ENCODE measurements around the gene STAT4. TPM values are rescaled to one million over a fixed set of nuclear protein-coding genes. Genes with fewer than 3 reads are reported as not detected.

The STAT4 gene
- total RNA-seq, 1 donor from 2014 or later: 89.9 TPM

- intact Hi-C loops (cut with micrococcal nuclease): loop anchor here (5.0 kb wide), 1 partner anchor 78 kb away; no protein-coding TSS in a partner anchor
These were observed 170.7 kb downstream of the STAT4 start for GRCh38 chr2:190979906-190980629.

Other genes starting within 250 kb of the STAT4 start
- 784 and 811 TPM in 2 replicates for gene STAT1, start 136.8 kb downstream of the STAT4 start, total RNA-seq
- gene MYO1B, start 94.4 kb upstream of the STAT4 start, total RNA-seq: 14.3 and 17.6 TPM in 2 replicates